Activated naive CD8-positive, alpha-beta T cell (primary cell): Measurements from ENCODE around the gene TMEM176B.

Source experiments
- H3K27ac Mint-ChIP-seq: one replicate; pipeline ENCODE4 v1.8.0; 2021; ENCODE audit warnings: mixed read lengths
- H3K27me3 Mint-ChIP-seq: one replicate; pipeline ENCODE4 v1.8.0; 2021; ENCODE audit warnings: mixed read lengths
- H3K36me3 Mint-ChIP-seq: one replicate; pipeline ENCODE4 v1.8.0; 2021; ENCODE audit warnings: mixed read lengths
- H3K4me1 Mint-ChIP-seq: one replicate; pipeline ENCODE4 v1.8.0; 2021; ENCODE audit warnings: low read depth, mixed read lengths
- H3K4me3 Mint-ChIP-seq: one replicate; pipeline ENCODE4 v1.8.0; 2021; ENCODE audit warnings: mild to moderate bottlenecking, mixed read lengths
- H3K9me3 Mint-ChIP-seq: one replicate; pipeline ENCODE4 v1.8.0; 2021; ENCODE audit warnings: low read depth, mixed read lengths

Gene TMEM176B

DNA sequence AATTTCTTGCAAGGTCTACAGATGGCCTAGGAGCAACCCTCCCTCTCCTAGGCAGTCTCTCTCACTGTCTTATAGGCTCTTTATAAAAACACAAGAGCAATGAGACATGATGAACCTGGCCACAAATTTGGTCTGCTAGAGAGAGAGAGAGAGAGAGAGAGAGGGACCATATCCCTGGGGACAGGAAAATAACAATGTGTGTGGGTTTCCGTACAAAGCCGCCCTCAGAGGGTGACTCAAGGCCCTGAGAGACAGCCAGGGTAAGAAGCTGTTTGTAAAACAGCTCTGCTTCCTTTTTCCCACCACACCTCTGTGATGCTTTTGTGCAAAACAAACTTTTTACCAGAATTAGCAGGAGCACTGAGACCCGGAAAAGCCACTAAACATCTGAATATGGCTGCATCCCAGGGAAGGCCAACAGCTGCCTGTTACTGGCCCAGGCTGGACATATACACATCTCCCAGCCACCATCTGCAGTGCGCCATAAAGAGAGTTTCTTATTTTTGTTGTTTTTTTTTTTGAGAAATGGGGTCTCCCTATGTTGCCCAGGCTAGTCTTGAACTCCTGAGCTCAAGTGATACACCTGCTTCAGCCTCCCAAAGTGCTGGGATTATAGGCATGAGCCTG, 44.6 kb downstream of the TMEM176B start:
- peak overlapping the region; percentile 98 for H3K27ac Mint-ChIP-seq
- H3K4me3 Mint-ChIP-seq, result peak overlapping the region; percentile 64
- H3K27me3 Mint-ChIP-seq, result no peaks in the 10 kb centered on the region
- peaks cover 2% of the 10 kb centered on the region for H3K36me3 Mint-ChIP-seq
- peaks cover 67% of the 10 kb centered on the region for H3K4me1 Mint-ChIP-seq
- H3K9me3 Mint-ChIP-seq, result no peaks in the 10 kb centered on the region

DNA sequence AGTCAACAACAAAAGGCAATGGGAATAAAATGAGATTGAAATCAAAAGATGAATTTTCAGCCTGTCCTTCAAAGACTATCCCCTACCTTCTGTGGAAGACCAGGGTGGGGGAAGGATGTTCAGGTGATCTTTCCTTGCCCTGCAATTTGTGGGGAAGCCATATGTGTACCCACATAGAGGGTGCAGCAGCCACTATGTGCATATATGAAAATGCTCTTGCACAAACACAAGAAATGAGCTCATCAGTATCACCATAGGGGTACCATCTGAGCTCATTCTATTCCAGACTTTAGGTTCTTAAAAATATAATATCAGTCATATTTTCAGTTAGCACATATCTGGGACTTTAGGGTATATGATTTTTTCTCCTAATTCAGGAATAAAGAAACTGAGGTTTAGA, 45.2 kb downstream of the TMEM176B start:
- Mint-ChIP-seq H3K27ac (peak overlapping the region; percentile 98), H3K4me3 (peak overlapping the region; percentile 64), H3K9me3 (no peaks in the 10 kb centered on the region), H3K27me3 (no peaks in the 10 kb centered on the region), H3K36me3 (peaks cover 5% of the 10 kb centered on the region), H3K4me1 (peaks cover 73% of the 10 kb centered on the region)

DNA sequence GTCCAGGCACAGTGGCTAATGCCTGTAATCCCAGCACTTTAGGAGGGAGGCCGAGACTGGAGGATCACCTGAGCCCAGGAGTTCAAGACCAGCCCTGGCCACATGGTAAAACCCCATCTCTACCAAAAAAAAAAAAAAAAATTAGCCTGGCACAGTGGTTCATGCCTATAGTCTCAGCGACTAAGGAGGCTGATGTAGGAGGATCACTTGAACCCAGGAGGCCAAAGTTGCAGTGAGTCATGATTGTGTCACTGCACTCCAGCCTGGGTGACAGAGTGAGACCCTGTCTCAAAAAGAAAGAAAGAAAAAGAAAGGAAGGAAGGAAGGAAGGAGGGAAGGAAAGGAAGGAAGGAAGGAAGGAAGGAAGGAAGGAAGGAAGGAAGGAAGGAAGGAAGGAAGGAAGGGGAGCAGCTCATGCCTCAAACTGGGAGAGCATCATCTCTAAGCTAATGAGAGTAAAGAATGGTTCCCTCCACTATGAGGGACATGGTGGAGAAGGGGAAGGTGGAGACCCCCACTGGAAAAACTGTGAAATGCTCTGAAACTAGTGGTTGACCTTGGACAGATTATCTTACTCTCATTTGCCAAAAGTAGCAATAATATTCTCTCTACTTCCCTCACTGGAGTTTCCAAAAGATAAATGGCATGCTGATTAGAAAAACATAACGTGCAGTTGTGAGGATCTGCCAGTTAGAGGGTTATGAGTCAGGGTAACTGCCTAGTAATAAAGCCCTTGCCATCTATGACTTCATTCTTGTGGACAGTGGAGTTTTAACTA, 46.1 kb downstream of the TMEM176B start:
- peaks cover 82% of the 10 kb centered on the region for H3K4me1 Mint-ChIP-seq
- H3K36me3 Mint-ChIP-seq, result peaks cover 3% of the 10 kb centered on the region
- no peaks in the 10 kb centered on the region for H3K9me3 Mint-ChIP-seq
- no peaks in the 10 kb centered on the region for H3K27me3 Mint-ChIP-seq
- H3K4me3 Mint-ChIP-seq, result peak overlapping the region; percentile 51
- H3K27ac Mint-ChIP-seq, result peak overlapping the region; percentile 99

DNA sequence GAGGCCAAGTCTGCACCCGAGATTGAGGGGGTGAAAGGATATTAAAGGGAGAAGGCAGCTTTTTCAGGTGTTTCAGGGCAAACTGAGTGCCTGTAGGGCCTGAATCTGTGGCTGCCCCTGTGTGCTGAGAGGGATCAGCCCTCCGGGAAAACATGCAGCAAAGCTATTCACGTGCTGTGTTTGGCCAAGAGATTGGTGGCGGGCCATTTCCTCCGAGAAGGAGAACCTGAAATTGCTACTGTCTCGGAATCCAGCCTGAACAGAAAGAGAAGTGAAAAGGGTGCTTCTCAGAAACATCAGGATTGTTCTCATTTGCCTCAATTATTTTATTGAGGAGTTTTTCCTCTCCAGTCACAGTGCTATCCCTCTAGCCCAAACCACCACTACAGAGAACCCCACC, 46.9 kb downstream of the TMEM176B start:
- Mint-ChIP-seq H3K4me3 (no peak overlapping the region), H3K36me3 (peaks cover 4% of the 10 kb centered on the region), H3K27me3 (no peaks in the 10 kb centered on the region), H3K4me1 (peaks cover 90% of the 10 kb centered on the region), H3K27ac (peak overlapping the region; percentile 99), H3K9me3 (no peaks in the 10 kb centered on the region)

DNA sequence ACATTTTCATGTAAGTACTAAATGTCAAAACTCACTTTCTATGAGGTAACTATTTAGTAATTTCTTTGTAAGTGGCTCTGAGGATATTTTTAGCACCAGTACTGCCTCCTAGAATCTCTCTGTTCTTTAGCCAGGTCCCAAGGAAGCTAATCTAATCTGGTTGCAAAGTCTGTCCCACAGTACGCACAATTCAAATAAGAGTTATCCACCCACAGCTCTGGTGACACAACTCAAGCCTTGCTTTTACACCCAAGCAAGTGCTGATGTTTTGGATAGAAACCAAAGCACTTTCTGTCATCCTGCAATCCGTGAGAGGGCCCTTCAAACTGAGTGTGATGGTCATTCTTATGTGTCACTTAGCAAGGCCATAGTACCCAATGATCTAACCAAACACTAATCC, 48.5 kb downstream of the TMEM176B start:
- H3K36me3 Mint-ChIP-seq, result peaks cover 6% of the 10 kb centered on the region
- no peaks in the 10 kb centered on the region for H3K9me3 Mint-ChIP-seq
- H3K4me3 Mint-ChIP-seq, result peak overlapping the region; percentile 23
- no peaks in the 10 kb centered on the region for H3K27me3 Mint-ChIP-seq
- peaks cover 94% of the 10 kb centered on the region for H3K4me1 Mint-ChIP-seq
- H3K27ac Mint-ChIP-seq, result peak overlapping the region; percentile 99

DNA sequence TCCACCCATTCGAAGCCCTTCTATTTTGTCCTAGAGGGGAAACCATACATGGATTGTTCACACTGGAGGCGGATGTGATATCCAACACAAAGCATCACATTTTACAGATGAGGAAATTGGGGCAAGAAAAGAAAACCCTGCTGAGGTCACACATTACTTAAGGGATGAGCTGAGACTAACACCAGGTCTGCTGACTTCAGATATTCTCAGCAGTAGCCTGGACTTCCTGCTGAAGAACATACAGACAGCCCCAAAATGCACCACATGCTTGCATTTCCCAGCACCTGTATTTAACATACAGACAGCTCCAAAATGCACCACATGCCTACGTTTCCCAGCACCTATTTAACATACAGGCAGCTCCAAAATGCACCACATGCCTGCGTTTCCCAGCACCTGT, 51.8 kb downstream of the TMEM176B start:
- Mint-ChIP-seq H3K9me3 (no peaks in the 10 kb centered on the region), H3K4me3 (peak overlapping the region; percentile 65), H3K4me1 (peaks cover 95% of the 10 kb centered on the region), H3K36me3 (peaks cover 12% of the 10 kb centered on the region), H3K27me3 (no peaks in the 10 kb centered on the region), H3K27ac (peak overlapping the region; percentile 89)

DNA sequence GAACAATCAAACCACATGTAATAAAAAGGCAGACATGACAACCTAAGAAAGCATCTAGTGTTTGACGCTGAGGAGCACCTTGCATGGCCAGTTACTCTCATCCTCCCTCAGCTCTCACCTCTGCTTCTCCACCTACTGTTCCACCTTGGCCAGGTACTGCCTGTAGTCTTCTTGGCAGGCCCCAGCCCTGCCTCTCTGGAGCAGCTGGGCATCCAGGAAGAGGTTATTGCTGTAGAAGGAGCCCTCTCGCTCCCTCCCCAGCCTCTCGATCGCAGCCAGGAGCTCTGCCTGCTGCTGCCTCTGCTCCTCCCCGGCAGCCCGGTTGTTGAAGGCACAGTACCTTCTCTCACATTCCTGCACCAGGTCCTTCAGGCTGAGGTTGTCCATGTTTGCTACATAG, 53.2 kb downstream of the TMEM176B start:
- Mint-ChIP-seq H3K27me3 (no peaks in the 10 kb centered on the region), H3K9me3 (no peaks in the 10 kb centered on the region), H3K4me3 (peak overlapping the region; percentile 66), H3K4me1 (peaks cover 96% of the 10 kb centered on the region), H3K27ac (peak overlapping the region; percentile 89), H3K36me3 (peaks cover 20% of the 10 kb centered on the region)

DNA sequence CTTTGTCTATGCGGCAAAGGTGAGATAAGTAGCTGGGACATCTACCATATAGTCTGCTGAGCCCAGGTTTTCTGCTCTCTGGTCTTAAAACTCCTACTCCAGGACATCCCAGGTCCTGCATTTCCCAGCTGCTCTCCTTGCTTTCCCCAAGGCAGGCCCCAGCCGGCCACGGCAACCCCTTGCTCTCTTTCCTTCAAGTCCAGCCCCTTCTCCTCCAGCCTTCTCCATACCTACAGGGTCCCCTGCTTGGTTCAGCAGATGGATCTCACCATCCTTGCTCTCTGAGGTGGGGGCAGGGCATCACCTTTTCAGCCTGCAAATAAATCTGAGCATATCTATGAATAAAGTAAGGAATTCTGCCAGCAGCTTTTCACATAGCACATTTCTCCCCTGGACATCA, 54.3 kb downstream of the TMEM176B start:
- Mint-ChIP-seq H3K36me3 (peaks cover 27% of the 10 kb centered on the region), H3K27ac (peak overlapping the region; percentile 99), H3K9me3 (no peaks in the 10 kb centered on the region), H3K4me3 (peak overlapping the region; percentile 97), H3K4me1 (peaks cover 99% of the 10 kb centered on the region), H3K27me3 (no peaks in the 10 kb centered on the region)

DNA sequence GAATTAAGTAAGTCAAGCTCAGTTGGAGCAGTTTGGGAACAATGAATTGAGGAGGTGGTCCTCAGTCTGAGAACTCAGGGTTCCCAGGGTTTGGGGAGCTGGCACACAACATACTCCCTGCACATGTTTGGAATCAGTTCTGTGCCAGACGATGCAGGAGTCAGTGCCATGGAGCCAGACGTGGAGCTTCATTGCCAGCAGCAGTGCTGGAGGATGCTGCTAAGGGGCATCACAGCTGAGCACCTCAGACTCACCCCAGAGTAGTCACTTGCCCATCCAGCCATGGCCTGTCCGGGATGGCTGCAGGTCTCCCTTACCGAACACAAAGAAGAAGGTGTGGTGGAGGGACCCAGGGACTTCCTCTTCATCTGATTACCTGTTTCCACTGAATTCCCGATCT, 55.1 kb downstream of the TMEM176B start:
- Mint-ChIP-seq H3K4me3 (peak overlapping the region; percentile 97), H3K36me3 (peaks cover 31% of the 10 kb centered on the region), H3K27ac (peak overlapping the region; percentile 99), H3K4me1 (peaks cover 99% of the 10 kb centered on the region), H3K9me3 (no peaks in the 10 kb centered on the region), H3K27me3 (no peaks in the 10 kb centered on the region)

DNA sequence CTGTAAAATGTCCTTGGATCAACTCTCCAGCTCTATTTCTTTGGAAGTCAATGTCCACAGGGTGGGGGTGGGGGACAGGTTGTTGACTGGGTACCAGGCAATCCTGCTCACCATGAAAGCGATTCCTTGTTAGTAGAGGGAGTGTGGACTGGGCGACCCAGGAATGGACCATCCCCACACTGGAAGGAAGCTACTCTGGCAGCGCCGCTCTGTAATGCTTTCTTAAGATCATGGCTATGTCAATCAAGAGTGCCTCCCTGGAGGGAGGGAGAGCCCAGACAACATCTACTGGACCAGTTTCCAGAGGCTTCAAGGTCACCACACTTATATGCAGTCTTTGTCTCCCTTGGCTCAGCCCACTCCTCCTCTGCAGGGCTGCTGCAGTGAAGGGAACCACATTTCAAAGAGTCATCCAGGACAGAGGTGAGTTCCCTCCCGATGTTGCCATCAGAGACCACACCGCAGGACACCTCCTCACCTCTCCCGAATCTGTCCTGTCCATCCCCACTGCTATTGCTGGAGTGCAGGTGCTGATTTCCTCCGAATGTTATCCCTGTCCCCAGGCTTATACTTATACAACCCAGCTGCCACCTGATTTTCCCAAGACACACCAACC, 56.0 kb downstream of the TMEM176B start:
- peaks cover 36% of the 10 kb centered on the region for H3K36me3 Mint-ChIP-seq
- H3K27ac Mint-ChIP-seq, result peak overlapping the region; percentile 99
- peaks cover 97% of the 10 kb centered on the region for H3K4me1 Mint-ChIP-seq
- no peaks in the 10 kb centered on the region for H3K27me3 Mint-ChIP-seq
- no peaks in the 10 kb centered on the region for H3K9me3 Mint-ChIP-seq
- peak overlapping the region; percentile 97 for H3K4me3 Mint-ChIP-seq

DNA sequence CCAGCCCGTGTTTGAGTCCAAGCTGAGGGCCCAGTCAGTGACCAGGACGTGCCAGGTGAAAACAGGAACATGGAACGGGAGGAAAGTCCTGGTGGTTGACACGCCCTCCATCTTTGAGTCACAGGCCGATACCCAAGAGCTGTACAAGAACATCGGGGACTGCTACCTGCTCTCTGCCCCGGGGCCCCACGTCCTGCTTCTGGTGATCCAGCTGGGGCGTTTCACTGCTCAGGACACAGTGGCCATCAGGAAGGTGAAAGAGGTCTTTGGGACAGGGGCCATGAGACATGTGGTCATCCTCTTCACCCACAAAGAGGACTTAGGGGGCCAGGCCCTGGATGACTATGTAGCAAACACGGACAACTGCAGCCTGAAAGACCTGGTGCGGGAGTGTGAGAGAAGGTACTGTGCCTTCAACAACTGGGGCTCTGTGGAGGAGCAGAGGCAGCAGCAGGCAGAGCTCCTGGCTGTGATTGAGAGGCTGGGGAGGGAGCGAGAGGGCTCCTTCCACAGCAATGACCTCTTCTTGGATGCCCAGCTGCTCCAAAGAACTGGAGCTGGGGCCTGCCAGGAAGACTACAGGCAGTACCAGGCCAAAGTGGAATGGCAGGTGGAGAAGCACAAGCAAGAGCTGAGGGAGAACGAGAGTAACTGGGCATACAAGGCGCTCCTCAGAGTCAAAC, 57.7 kb downstream of the TMEM176B start:
- Mint-ChIP-seq H3K36me3 (peaks cover 37% of the 10 kb centered on the region), H3K4me1 (peaks cover 84% of the 10 kb centered on the region), H3K27ac (peak overlapping the region; percentile 99), H3K9me3 (no peaks in the 10 kb centered on the region), H3K4me3 (peak overlapping the region; percentile 97), H3K27me3 (no peaks in the 10 kb centered on the region)
